Measurements from ENCODE around the gene TEX36. TPM values are rescaled to one million over a fixed set of nuclear protein-coding genes. Genes with fewer than 3 reads are reported as not detected.

The TEX36 gene
- total and polyA plus RNA-seq, 2 donors (not counting 1 experiment from before 2014, with no cell fraction given), result not detected

DNA sequence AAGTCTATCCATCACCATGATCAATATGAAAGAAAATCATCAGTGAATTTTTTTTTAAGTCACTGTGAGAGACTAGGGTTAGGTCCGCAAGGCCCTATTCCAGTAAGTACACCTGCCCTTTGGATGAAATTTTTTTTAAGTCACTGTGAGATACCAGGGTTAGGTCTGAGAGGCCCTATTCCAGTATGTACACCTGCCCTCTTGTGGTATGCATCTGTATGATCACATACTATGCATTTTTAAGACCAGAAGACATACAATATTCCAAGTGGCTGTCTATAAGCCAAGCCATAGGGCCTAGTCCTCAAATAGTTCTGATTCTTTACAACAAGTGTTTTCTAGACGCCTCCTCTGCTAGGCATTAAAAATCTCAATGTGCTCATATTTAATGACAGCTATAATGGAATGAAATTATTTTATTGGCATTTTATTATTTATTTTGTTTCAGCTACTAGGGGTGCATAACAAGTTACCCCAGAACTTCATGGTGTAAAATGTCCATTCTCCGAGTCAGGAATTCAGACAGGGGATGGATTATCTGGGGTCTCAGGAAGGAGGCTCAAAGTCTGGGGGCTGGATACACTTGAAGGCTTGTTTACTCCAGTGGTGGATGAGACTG lies 53.1 kb downstream of the TEX36 start:
- Histone ChIP-seq H3K27ac (ENCODE audit: insufficient read depth, low read length) (no peak overlapping the region), H3K9ac (ENCODE audit: insufficient read depth, low read length) (no peak overlapping the region), H3K79me2 (ENCODE audit: control insufficient read depth, insufficient read depth, low read length) (no peaks in the 10 kb centered on the region), H3K9me3 (ENCODE audit: control insufficient read depth, insufficient read depth, low read depth, low read length) (no peaks in the 10 kb centered on the region), H4K20me1 (ENCODE audit: control insufficient read depth, extremely low read depth, insufficient read depth, low read length) (no peaks in the 10 kb centered on the region), H3K4me3 (replicated peaks in 1 of 4; ENCODE audit: control extremely low read depth in 1 of 4, insufficient read depth in 1 of 4, low read depth in 3 of 4, low read length in 4 of 4) (no peak overlapping the region), H3K4me1 (ENCODE audit: control insufficient read depth, extremely low read depth, insufficient read depth, low read length) (no peaks in the 10 kb centered on the region), H3K36me3 (ENCODE audit: control insufficient read depth, insufficient read depth, low read length) (no peaks in the 10 kb centered on the region), H3K4me2 (ENCODE audit: extremely low read depth, insufficient read depth, low read length) (no peak overlapping the region), H2AFZ (ENCODE audit: low read length) (no peak overlapping the region), H3K27me3 (ENCODE audit: control insufficient read depth, insufficient read depth, low read length) (no peaks in the 10 kb centered on the region)
- peak; percentile 35 to 61 for DNase-seq (ENCODE audit: low read depth in 2 of 2)
- TF ChIP-seq, protein P1, sequence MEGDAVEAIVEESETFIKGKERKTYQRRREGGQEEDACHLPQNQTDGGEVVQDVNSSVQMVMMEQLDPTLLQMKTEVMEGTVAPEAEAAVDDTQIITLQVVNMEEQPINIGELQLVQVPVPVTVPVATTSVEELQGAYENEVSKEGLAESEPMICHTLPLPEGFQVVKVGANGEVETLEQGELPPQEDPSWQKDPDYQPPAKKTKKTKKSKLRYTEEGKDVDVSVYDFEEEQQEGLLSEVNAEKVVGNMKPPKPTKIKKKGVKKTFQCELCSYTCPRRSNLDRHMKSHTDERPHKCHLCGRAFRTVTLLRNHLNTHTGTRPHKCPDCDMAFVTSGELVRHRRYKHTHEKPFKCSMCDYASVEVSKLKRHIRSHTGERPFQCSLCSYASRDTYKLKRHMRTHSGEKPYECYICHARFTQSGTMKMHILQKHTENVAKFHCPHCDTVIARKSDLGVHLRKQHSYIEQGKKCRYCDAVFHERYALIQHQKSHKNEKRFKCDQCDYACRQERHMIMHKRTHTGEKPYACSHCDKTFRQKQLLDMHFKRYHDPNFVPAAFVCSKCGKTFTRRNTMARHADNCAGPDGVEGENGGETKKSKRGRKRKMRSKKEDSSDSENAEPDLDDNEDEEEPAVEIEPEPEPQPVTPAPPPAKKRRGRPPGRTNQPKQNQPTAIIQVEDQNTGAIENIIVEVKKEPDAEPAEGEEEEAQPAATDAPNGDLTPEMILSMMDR (conservative IDR thresholded peaks at IDR 0.05 in 1 of 2, IDR thresholded peaks at IDR 0.05 in 1 of 2; ENCODE audit: low read depth in 1 of 2, low read length in 2 of 2), result peak; percentile 14 to 42
- TF ChIP-seq EZH2 (IDR thresholded peaks at IDR 0.05; ENCODE audit: low read length, missing control alignments), result no peak

DNA sequence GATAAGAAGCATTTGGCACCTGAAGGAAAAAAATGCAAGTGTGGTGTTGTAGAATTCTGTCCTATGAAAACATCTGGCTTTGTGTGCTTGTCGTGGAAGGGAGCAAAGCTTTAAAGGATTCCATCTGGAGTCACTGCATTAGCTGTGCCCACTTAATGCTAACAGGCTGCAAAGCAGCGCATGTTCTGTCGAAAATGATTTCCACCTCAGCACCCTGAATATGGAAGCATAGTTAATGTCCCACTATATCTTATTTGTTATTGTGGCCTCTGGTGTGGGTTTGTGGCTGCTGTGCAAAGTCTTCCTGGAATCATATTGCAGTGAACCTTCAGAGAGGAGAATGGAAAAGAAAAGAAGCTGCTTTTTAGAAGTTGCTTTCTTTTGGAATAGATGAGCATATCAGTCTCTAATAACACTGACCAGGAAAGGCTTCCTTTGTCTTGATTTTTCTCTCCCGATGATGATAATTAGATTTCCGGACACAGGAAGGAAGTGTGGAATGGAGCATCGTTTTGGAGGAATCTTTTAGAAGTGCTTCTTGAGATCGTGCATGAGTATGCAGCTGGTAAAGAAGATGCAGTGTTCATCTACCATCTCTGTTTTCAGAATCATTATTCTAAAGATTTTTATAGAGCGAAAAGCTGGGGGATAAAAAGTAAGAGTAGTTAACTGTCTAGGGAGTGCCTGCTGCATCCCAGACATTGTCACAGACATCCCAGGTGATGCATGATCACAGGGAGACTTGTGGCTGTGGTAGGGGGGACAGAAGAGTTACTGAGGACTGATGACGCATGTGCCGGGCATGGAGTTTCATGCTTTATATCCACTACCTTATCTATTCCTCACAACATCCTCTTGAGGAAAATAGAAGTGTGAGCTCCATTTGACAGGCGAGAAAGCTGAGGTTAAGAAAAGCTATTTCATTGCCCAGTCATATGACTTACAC lies 54.6 kb downstream of the TEX36 start:
- H3K27ac ChIP-seq (ENCODE audit: insufficient read depth, low read length), result no peak overlapping the region
- no peak overlapping the region for H2AFZ ChIP-seq (ENCODE audit: low read length)
- no peaks in the 10 kb centered on the region for H3K79me2 ChIP-seq (ENCODE audit: control insufficient read depth, insufficient read depth, low read length)
- no peak for TF ChIP-seq EZH2 (IDR thresholded peaks at IDR 0.05; ENCODE audit: low read length, missing control alignments)
- TF ChIP-seq, protein P1 (conservative IDR thresholded peaks at IDR 0.05 in 1 of 2, IDR thresholded peaks at IDR 0.05 in 1 of 2; ENCODE audit: low read depth in 1 of 2, low read length in 2 of 2), result no peak
- H3K27me3 ChIP-seq (ENCODE audit: control insufficient read depth, insufficient read depth, low read length), result no peaks in the 10 kb centered on the region
- H3K4me3 ChIP-seq (replicated peaks in 1 of 4; ENCODE audit: control extremely low read depth in 1 of 4, insufficient read depth in 1 of 4, low read depth in 3 of 4, low read length in 4 of 4), result no peak overlapping the region
- DNase-seq (ENCODE audit: low read depth in 2 of 2), result no peak
- H3K9me3 ChIP-seq (ENCODE audit: control insufficient read depth, insufficient read depth, low read depth, low read length), result no peaks in the 10 kb centered on the region
- H3K36me3 ChIP-seq (ENCODE audit: control insufficient read depth, insufficient read depth, low read length), result no peaks in the 10 kb centered on the region
- no peak overlapping the region for H3K4me2 ChIP-seq (ENCODE audit: extremely low read depth, insufficient read depth, low read length)
- H3K9ac ChIP-seq (ENCODE audit: insufficient read depth, low read length), result no peak overlapping the region
- H4K20me1 ChIP-seq (ENCODE audit: control insufficient read depth, extremely low read depth, insufficient read depth, low read length), result no peaks in the 10 kb centered on the region
- no peaks in the 10 kb centered on the region for H3K4me1 ChIP-seq (ENCODE audit: control insufficient read depth, extremely low read depth, insufficient read depth, low read length)

DNA sequence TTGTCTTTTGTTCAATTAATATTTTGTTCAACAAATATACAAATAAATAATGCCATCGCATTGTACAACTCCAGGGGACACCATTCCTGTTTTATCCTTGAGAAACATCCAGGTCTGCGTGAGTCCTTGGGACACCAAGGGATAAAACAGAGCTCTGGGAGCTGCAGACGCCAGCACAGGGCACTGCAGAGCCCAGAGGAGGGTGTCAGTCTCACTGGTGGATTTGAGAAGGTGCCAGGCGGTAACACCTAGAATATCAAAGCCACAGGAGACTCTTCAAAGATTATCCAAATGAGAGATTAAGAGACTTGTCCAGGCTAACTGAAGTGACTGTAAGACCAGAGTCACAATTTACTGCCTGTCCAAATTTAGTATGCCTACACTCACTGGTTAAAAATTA lies 55.3 kb downstream of the TEX36 start:
- H3K27me3 ChIP-seq (ENCODE audit: control insufficient read depth, insufficient read depth, low read length), result no peaks in the 10 kb centered on the region
- H3K4me1 ChIP-seq (ENCODE audit: control insufficient read depth, extremely low read depth, insufficient read depth, low read length), result no peaks in the 10 kb centered on the region
- H3K79me2 ChIP-seq (ENCODE audit: control insufficient read depth, insufficient read depth, low read length), result no peaks in the 10 kb centered on the region
- no peak overlapping the region for H3K27ac ChIP-seq (ENCODE audit: insufficient read depth, low read length)
- H3K36me3 ChIP-seq (ENCODE audit: control insufficient read depth, insufficient read depth, low read length), result no peaks in the 10 kb centered on the region
- H3K9ac ChIP-seq (ENCODE audit: insufficient read depth, low read length), result no peak overlapping the region
- H3K9me3 ChIP-seq (ENCODE audit: control insufficient read depth, insufficient read depth, low read depth, low read length), result no peaks in the 10 kb centered on the region
- no peak for DNase-seq (ENCODE audit: low read depth in 2 of 2)
- no peak overlapping the region for H3K4me2 ChIP-seq (ENCODE audit: extremely low read depth, insufficient read depth, low read length)
- no peaks in the 10 kb centered on the region for H4K20me1 ChIP-seq (ENCODE audit: control insufficient read depth, extremely low read depth, insufficient read depth, low read length)
- no peak overlapping the region for H3K4me3 ChIP-seq (replicated peaks in 1 of 4; ENCODE audit: control extremely low read depth in 1 of 4, insufficient read depth in 1 of 4, low read depth in 3 of 4, low read length in 4 of 4)
- H2AFZ ChIP-seq (ENCODE audit: low read length), result no peak overlapping the region
- no peak for TF ChIP-seq EZH2 (IDR thresholded peaks at IDR 0.05; ENCODE audit: low read length, missing control alignments)
- TF ChIP-seq, protein P1 (conservative IDR thresholded peaks at IDR 0.05 in 1 of 2, IDR thresholded peaks at IDR 0.05 in 1 of 2; ENCODE audit: low read depth in 1 of 2, low read length in 2 of 2), result no peak
